A549 (cell line): ENCODE data around the gene CELF5. TPM values are rescaled to one million over a fixed set of nuclear protein-coding genes. Genes with fewer than 3 reads are reported as not detected.
A peak's percentile ranks its signal among the peaks of the same experiment; 100 is the strongest.

Experiments used
- ATAC-seq, 2 experiments: fragments of 200-7000 bp in 1 of 2; fragments of >200 bp in 1 of 2; cut with Nextera tagmentation in 1 of 2; cut with Tn5 transposase in 1 of 2; 3 replicates each; pipeline versions ENCODE4 v1.8.0 to v1.9.1; 2018 to 2020; ENCODE audit warnings: mild to moderate bottlenecking in 1 of 2, moderate library complexity in 1 of 2
- CTCF ChIA-PET: fragments of 300-600 bp; sonication (Branson Sonifier 250); formaldehyde crosslinking; extraction: SDS; loops from one replicate; lab custom pipeline; 2021; ENCODE audit warnings: antibody characterized with exemption, inconsistent platforms; lab: Yijun Ruan, JAX
- POLR2A ChIA-PET: fragments of 350-600 bp; formaldehyde crosslinking; extraction: SDS; loops from one replicate; lab custom pipeline; 2021; ENCODE audit warnings: antibody characterized with exemption, inconsistent platforms; lab: Yijun Ruan, JAX
- DNase-seq, 2 experiments: peaks; one replicate each; pipeline versions ENCODE4 v3.0.0 to v3.0.0-alpha.2; 2011 to 2016; ENCODE audit warnings: low read depth in 1 of 2, low spot score in 1 of 2
- FAIRE-seq: peaks from 2 replicates; lab custom pipeline; 2011; peaks lifted over from hg19 to GRCh38; lab: Jason Lieb, UNC
- H3K27ac ChIP-seq, 2 experiments: fragments of >200 bp; sonication (Bioruptor Twin); formaldehyde crosslinking; 3 replicates each; pipeline ENCODE4 v1.5.1; 2016 to 2017
- H3K4me1 ChIP-seq: fragments of >200 bp; sonication (Bioruptor Twin); formaldehyde crosslinking; 3 replicates; pipeline ENCODE4 v1.6.1; 2016
- H3K4me2 ChIP-seq: fragments of >200 bp; sonication (Bioruptor Twin); formaldehyde crosslinking; 3 replicates; pipeline ENCODE4 v1.6.1; 2016
- H3K4me3 ChIP-seq: fragments of >200 bp; sonication (Bioruptor Twin); formaldehyde crosslinking; 3 replicates; pipeline ENCODE4 v1.5.1; 2016
- H3K9me3 ChIP-seq: fragments of >200 bp; sonication (Bioruptor Twin); formaldehyde crosslinking; 3 replicates; pipeline ENCODE4 v1.6.1; 2016
- CEBPB ChIP-seq, 2 experiments: fragments of >200 bp in 1 of 2; sonication (Bioruptor Twin) in 1 of 2; formaldehyde crosslinking in 1 of 2; IDR thresholded peaks; 2 replicates each; pipeline ENCODE4 v1.6.1; 2012 to 2016
- EHF ChIP-seq: fragments of 250-450 bp; sonication (Bioruptor Pico); IDR thresholded peaks from 2 replicates; pipeline ENCODE4 v1.5.0; 2020; ENCODE audit warnings: mild to moderate bottlenecking
- FOXS1 ChIP-seq: fragments of 250-450 bp; sonication (Bioruptor Pico); IDR thresholded peaks from 2 replicates; pipeline ENCODE4 v1.5.0; 2020; ENCODE audit warnings: mild to moderate bottlenecking, moderate library complexity
- GATA3 ChIP-seq: IDR thresholded peaks from 2 replicates; pipeline ENCODE4 v1.6.1; 2012; ENCODE audit warnings: borderline replicate concordance
- HEYL ChIP-seq: fragments of 250-450 bp; sonication (Bioruptor Pico); IDR thresholded peaks from 2 replicates; pipeline ENCODE4 v1.8.0; 2021; ENCODE audit warnings: mild to moderate bottlenecking, moderate library complexity
- HOXB13 ChIP-seq: fragments of 250-450 bp; sonication (Bioruptor Pico); IDR thresholded peaks from 2 replicates; pipeline ENCODE4 v1.5.0; 2020; ENCODE audit warnings: low read depth, mild to moderate bottlenecking, moderate library complexity
- JUNB ChIP-seq: fragments of >200 bp; sonication (Bioruptor Twin); formaldehyde crosslinking; IDR thresholded peaks from 2 replicates; pipeline ENCODE4 v1.6.1; 2016
- KDM1A ChIP-seq: fragments of 200-600 bp; sonication (generic); IDR thresholded peaks from 2 replicates; pipeline ENCODE4 v1.6.1; 2016; ENCODE audit warnings: low read depth, mild to moderate bottlenecking
- MAFK ChIP-seq: fragments of 450-650 bp; IDR thresholded peaks from 2 replicates; pipeline ENCODE4 v1.6.1; 2014; ENCODE audit not compliant: partially characterized antibody
- MAZ ChIP-seq: fragments of 150-350 bp; IDR thresholded peaks from 2 replicates; pipeline ENCODE4 v1.6.1; 2014; ENCODE audit warnings: antibody characterized with exemption, low read depth, low read length, borderline replicate concordance
- NPAS2 ChIP-seq: fragments of 250-450 bp; sonication (Bioruptor Pico); IDR thresholded peaks from 2 replicates; pipeline ENCODE4 v1.8.0; 2022; ENCODE audit warnings: mild to moderate bottlenecking, moderate library complexity, borderline replicate concordance
- PHF8 ChIP-seq: fragments of 200-600 bp; sonication (generic); IDR thresholded peaks from 2 replicates; pipeline ENCODE4 v1.6.1; 2016; ENCODE audit warnings: low read depth, mild to moderate bottlenecking, antibody characterized with exemption, moderate library complexity, borderline replicate concordance
- POLR2A ChIP-seq: IDR thresholded peaks from 2 replicates; pipeline ENCODE4 v1.6.1; 2012; ENCODE audit warnings: mild to moderate bottlenecking, low read length
- RAD21 ChIP-seq, 2 experiments: fragments of >200 bp in 1 of 2; sonication (Bioruptor Twin) in 1 of 2; formaldehyde crosslinking in 1 of 2; IDR thresholded peaks in 1 of 2; conservative IDR thresholded peaks in 1 of 2; 2 replicates in 1 of 2; 3 replicates in 1 of 2; pipeline ENCODE4 v1.6.1; 2012 to 2018; ENCODE audit warnings: inconsistent platforms in 1 of 2
- RCOR1 ChIP-seq: fragments of 150-350 bp; IDR thresholded peaks from 2 replicates; pipeline ENCODE4 v1.6.1; 2014; ENCODE audit warnings: antibody characterized with exemption, low read length, low read depth
- RNF2 ChIP-seq: fragments of 200-600 bp; sonication (generic); IDR thresholded peaks from 2 replicates; pipeline ENCODE4 v1.6.1; 2016; ENCODE audit warnings: low read depth, mild to moderate bottlenecking, antibody characterized with exemption, moderate library complexity, borderline replicate concordance
- TFCP2L1 ChIP-seq: fragments of 250-450 bp; sonication (Bioruptor Pico); IDR thresholded peaks from 2 replicates; pipeline ENCODE4 v1.5.0; 2021; ENCODE audit warnings: mild to moderate bottlenecking
- TP53 ChIP-seq: fragments of 250-450 bp; sonication (Bioruptor Pico); IDR thresholded peaks from 2 replicates; pipeline ENCODE4 v1.5.0; 2021; ENCODE audit warnings: mild to moderate bottlenecking, moderate library complexity
- WGBS: methylation state at CpG from one replicate; pipeline ENCODE4 v1.1.6; 2017; ENCODE audit errors: missing lambda C conversion rate; 5-methylcytosine and 5-hydroxymethylcytosine counted together
- polyA plus RNA-seq, 4 experiments: library from polyadenylated mRNA; depleted of rRNA in 3 of 4; stranded (reverse); fragments of >200 nt; fragmentation: RNase III in 1 of 4; extraction: RNeasy Plus Mini Kit Qiagen cat#74134 plus additional on column Dnase treatment in 1 of 4; gene quantifications; 2 replicates in 3 of 4; 3 replicates in 1 of 4; pipeline ENCODE4 v1.2.3, GENCODE V29; 2011 to 2017
- TF ChIP-seq, protein P1 (sequence below): fragments of 450-650 bp; IDR thresholded peaks from 2 replicates; pipeline ENCODE4 v1.6.1; 2014; ENCODE audit warnings: antibody characterized with exemption
- TF ChIP-seq, protein P2 (sequence below): fragments of 200-600 bp; sonication (generic); IDR thresholded peaks from 2 replicates; pipeline ENCODE4 v1.6.1; 2016; ENCODE audit warnings: antibody characterized with exemption, mild to moderate bottlenecking, moderate library complexity
- TF ChIP-seq, protein P3 (sequence below): fragments of 150-350 bp; IDR thresholded peaks from 2 replicates; pipeline ENCODE4 v1.6.1; 2014; ENCODE audit warnings: low read depth, mild to moderate bottlenecking, low read length
- TF ChIP-seq, protein P4 (sequence below): IDR thresholded peaks from 2 replicates; pipeline ENCODE4 v1.6.1; 2012; ENCODE audit warnings: low read depth, borderline replicate concordance

The CELF5 gene
- polyA plus RNA-seq, 2 of the 4 experiments (the other 2 are of a cell fraction): 0.31 to 0.61 TPM

DNA sequence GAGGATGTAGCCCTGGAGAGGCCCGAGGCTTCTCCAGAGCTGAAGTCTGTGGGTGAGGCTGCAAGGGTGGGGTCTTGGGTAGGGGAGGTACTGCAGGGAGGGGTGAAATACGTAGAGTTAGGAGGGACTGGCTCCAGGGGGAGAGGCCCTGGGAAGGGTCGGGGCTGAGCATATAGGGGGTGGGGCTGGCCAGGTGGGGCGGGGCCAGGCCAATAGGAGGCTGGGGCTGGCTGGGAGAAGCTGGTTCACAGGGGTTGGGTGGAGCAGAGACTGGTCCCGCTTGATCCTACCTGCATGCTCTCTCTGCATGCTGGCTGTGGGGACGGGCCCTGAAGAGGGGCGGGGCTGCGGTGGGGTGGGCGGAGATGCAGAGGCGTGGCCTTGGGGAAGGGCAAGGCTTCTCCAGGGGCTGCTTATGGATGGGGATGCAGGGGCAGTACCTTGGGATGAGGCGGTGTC, 51.9 kb downstream of the CELF5 start:
- Histone ChIP-seq H3K4me2 (peak overlapping the region; percentile 82), H3K4me1 (peaks cover 8% of the 10 kb centered on the region; the same call in 1 of the 3 replicates), H3K4me3 (peak overlapping the region; percentile 29), H3K9me3 (peaks cover 6% of the 10 kb centered on the region; the same call in 2 of the 3 replicates), H3K27ac (peak overlapping the region; percentile 33 to 51; a peak in 2 of 6 replicates)
- DNase-seq (peak; percentile 58 to 83), ATAC-seq (peak; percentile 58 to 77), FAIRE-seq (no peak)
- POLR2A ChIA-PET: interaction anchor here (1.6 to 2.4 kb wide), 2 partner anchors 8 to 326 kb away, joined by 5 to 17 read pairs; no protein-coding TSS in a partner anchor
- CTCF ChIA-PET: interaction anchor here (0.8 to 2.7 kb wide), 6 partner anchors 8 to 28 kb away, joined by 3 to 11 read pairs (median 5); no protein-coding TSS in a partner anchor
- TF ChIP-seq MAFK (no peak), MAZ (no peak), RAD21 (conservative IDR thresholded peaks at IDR 0.05 in 1 of 2, IDR thresholded peaks at IDR 0.05 in 1 of 2) (no peak), EHF (CRISPR knock-in tag) (no peak), TP53 (CRISPR knock-in tag) (no peak), CEBPB (IDR thresholded peaks at IDR 0.05) (no peak), NPAS2 (CRISPR knock-in tag) (no peak), TFCP2L1 (no peak), RNF2 (no peak), PHF8 (no peak), KDM1A (no peak), POLR2A (no peak), FOXS1 (CRISPR knock-in tag) (no peak), RCOR1 (no peak), JUNB (no peak)
- TF ChIP-seq, protein P1, sequence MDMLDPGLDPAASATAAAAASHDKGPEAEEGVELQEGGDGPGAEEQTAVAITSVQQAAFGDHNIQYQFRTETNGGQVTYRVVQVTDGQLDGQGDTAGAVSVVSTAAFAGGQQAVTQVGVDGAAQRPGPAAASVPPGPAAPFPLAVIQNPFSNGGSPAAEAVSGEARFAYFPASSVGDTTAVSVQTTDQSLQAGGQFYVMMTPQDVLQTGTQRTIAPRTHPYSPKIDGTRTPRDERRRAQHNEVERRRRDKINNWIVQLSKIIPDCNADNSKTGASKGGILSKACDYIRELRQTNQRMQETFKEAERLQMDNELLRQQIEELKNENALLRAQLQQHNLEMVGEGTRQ: no peak
- TF ChIP-seq, protein P2, sequence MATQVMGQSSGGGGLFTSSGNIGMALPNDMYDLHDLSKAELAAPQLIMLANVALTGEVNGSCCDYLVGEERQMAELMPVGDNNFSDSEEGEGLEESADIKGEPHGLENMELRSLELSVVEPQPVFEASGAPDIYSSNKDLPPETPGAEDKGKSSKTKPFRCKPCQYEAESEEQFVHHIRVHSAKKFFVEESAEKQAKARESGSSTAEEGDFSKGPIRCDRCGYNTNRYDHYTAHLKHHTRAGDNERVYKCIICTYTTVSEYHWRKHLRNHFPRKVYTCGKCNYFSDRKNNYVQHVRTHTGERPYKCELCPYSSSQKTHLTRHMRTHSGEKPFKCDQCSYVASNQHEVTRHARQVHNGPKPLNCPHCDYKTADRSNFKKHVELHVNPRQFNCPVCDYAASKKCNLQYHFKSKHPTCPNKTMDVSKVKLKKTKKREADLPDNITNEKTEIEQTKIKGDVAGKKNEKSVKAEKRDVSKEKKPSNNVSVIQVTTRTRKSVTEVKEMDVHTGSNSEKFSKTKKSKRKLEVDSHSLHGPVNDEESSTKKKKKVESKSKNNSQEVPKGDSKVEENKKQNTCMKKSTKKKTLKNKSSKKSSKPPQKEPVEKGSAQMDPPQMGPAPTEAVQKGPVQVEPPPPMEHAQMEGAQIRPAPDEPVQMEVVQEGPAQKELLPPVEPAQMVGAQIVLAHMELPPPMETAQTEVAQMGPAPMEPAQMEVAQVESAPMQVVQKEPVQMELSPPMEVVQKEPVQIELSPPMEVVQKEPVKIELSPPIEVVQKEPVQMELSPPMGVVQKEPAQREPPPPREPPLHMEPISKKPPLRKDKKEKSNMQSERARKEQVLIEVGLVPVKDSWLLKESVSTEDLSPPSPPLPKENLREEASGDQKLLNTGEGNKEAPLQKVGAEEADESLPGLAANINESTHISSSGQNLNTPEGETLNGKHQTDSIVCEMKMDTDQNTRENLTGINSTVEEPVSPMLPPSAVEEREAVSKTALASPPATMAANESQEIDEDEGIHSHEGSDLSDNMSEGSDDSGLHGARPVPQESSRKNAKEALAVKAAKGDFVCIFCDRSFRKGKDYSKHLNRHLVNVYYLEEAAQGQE: no peak
- TF ChIP-seq, protein P3, sequence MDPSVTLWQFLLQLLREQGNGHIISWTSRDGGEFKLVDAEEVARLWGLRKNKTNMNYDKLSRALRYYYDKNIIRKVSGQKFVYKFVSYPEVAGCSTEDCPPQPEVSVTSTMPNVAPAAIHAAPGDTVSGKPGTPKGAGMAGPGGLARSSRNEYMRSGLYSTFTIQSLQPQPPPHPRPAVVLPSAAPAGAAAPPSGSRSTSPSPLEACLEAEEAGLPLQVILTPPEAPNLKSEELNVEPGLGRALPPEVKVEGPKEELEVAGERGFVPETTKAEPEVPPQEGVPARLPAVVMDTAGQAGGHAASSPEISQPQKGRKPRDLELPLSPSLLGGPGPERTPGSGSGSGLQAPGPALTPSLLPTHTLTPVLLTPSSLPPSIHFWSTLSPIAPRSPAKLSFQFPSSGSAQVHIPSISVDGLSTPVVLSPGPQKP: no peak
- TF ChIP-seq, protein P4, sequence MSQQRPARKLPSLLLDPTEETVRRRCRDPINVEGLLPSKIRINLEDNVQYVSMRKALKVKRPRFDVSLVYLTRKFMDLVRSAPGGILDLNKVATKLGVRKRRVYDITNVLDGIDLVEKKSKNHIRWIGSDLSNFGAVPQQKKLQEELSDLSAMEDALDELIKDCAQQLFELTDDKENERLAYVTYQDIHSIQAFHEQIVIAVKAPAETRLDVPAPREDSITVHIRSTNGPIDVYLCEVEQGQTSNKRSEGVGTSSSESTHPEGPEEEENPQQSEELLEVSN: no peak
- WGBS: no CpG with 5 or more reads among the region's 11 CpGs

DNA sequence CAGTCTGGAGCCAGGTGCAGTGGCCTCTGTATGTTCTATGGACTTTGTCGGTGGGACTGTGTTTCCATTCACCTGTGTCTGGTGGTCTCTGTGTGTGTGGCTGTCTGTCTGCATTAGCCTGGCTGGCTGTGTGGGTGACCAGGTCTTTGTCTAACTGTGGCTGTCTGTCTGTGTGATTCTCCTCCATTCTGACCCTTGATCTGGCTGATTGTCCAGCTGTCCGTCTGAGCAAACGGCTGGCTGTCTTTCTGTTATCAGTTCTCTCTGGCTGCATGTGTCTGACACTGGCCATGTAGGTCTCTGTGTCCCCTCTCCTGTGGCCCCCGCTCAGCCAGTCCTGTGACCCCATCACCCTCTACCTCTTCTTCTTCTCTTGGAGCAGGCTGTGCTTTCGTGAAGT, 53.2 kb downstream of the CELF5 start:
- Histone ChIP-seq H3K4me1 (peaks cover 8% of the 10 kb centered on the region; the same call in 1 of the 3 replicates), H3K27ac (no peak overlapping the region), H3K4me2 (no peak overlapping the region), H3K9me3 (peaks cover 6% of the 10 kb centered on the region; the same call in 2 of the 3 replicates), H3K4me3 (no peak overlapping the region)
- ATAC-seq (no peak), FAIRE-seq (no peak), DNase-seq (no peak)
- ChIA-PET CTCF (no interaction called here), POLR2A (interaction anchor here (0.6 kb wide), 1 partner anchor 579 kb away, joined by 6 read pairs; no protein-coding TSS in a partner anchor)
- WGBS: 41% methylated on average over 5 of the region's 5 CpGs
- TF ChIP-seq GATA3: no peak
- TF ChIP-seq, protein P4: no peak
- no peak for TF ChIP-seq HEYL (CRISPR knock-in tag)
- TF ChIP-seq HOXB13: no peak
- TF ChIP-seq KDM1A: no peak
- TF ChIP-seq CEBPB (IDR thresholded peaks at IDR 0.05): no peak
